ENCODE results near the gene MACROD2.

Gene MACROD2

DNA sequence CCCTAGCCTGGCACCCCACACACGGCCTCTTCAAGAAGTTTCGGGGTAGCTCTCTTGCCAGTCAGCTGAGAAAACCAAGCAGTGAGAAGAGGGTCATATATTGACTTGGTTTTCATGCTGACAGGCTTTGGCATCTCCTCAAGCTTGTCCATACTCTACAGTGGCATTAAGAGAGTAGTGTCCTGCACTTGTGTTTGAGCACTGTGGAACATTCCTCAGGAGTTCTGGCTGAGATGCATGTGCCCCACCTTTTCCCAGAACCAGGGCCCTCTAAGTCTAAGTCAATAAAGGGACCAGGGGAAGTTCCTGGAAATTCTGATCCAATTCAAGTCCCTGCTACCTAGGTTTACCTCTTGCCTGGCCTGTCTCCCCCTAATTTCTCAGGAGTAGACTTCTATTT lies 886.2 kb downstream of the MACROD2 start:
- TF ChIP-seq CTCF (IDR thresholded peaks at IDR 0.05; ENCODE audit: control extremely low read depth, extremely low read depth, low read depth, missing control alignments) = no peak
- no peak for DNase-seq (ENCODE audit: extremely low spot score)
- CTCF ChIA-PET = interaction anchor here (2.1 kb wide), 1 partner anchor 9 kb away, joined by 4 read pairs; no protein-coding TSS in a partner anchor
- POLR2A ChIA-PET = no interaction called here

DNA sequence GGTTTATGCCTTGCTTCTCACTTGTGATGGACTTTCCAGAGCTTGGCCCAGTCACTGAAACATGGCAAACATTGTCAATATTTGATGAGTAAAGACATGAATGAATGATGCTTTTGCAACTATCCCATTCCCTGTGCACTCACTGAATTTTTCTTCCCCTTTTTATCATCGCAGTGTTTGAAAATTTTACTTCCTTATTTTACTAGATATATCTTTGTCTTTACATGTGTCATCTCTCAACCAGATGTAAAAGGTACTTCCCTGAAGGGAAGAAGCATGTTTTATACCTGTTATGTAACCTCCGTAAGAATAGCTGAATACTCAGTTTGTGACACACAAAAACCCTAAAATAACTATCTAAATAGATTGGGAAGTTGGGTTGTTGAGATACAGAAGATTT lies 886.8 kb downstream of the MACROD2 start:
- CTCF ChIA-PET = interaction anchor here (2.1 kb wide), 1 partner anchor 8 kb away, joined by 4 read pairs; no protein-coding TSS in a partner anchor
- no peak for DNase-seq (ENCODE audit: extremely low spot score)
- POLR2A ChIA-PET = no interaction called here
- no peak for TF ChIP-seq CTCF (IDR thresholded peaks at IDR 0.05; ENCODE audit: control extremely low read depth, extremely low read depth, low read depth, missing control alignments)

GRCh38 chr20:14882846-14883245 lies 887.5 kb downstream of the MACROD2 start:
- POLR2A ChIA-PET = no interaction called here
- no peak for TF ChIP-seq CTCF (IDR thresholded peaks at IDR 0.05; ENCODE audit: control extremely low read depth, extremely low read depth, low read depth, missing control alignments)
- CTCF ChIA-PET = no interaction called here
- no peak for DNase-seq (ENCODE audit: extremely low spot score)

- ChIA-PET CTCF (no interaction called here), POLR2A (no interaction called here)
- no peak for TF ChIP-seq CTCF (IDR thresholded peaks at IDR 0.05; ENCODE audit: control extremely low read depth, extremely low read depth, low read depth, missing control alignments)
- DNase-seq (ENCODE audit: extremely low spot score) = no peak
Measured at GRCh38 chr20:14883324-14883723, 888.0 kb downstream of the MACROD2 start.

GRCh38 chr20:14885661-14886060 lies 890.3 kb downstream of the MACROD2 start:
- CTCF ChIA-PET = no interaction called here
- TF ChIP-seq CTCF (IDR thresholded peaks at IDR 0.05; ENCODE audit: control extremely low read depth, extremely low read depth, low read depth, missing control alignments) = no peak
- POLR2A ChIA-PET = no interaction called here
- DNase-seq (ENCODE audit: extremely low spot score) = no peak

DNA sequence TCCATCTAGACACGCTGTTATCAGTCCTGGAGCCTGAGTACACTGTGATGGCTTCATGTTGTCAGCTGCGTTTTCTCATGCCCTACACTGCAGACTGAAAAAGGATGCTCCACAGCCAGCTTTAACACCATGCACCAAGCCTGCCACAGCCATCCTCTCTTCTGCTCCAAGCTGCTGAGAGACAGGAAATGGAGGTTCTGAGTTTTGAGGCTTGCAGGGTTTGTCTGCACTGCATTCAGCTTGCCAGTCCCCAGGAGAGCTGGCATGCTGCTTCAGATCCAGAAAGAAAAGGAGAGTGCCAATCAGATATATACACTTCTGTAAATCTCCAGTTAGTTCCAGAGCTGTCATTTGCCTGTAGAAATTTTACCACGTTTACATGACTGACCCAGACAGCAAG lies 892.8 kb downstream of the MACROD2 start:
- ChIA-PET POLR2A (no interaction called here), CTCF (no interaction called here)
- no peak for TF ChIP-seq CTCF (IDR thresholded peaks at IDR 0.05; ENCODE audit: control extremely low read depth, extremely low read depth, low read depth, missing control alignments)
- no peak for DNase-seq (ENCODE audit: extremely low spot score)
